ENCODE results near the gene KRT15.

GRCh38 chr17:41503202-41503601, 15.5 kb downstream of the KRT15 start:
- TF ChIP-seq MAX (CRISPR knock-in tag; IDR thresholded peaks at IDR 0.05) (no peak), CTCF (IDR thresholded peaks at IDR 0.05) (no peak), SMAD4 (CRISPR knock-in tag; IDR thresholded peaks at IDR 0.05) (no peak), ELF4 (CRISPR knock-in tag; IDR thresholded peaks at IDR 0.05; ENCODE audit: low read depth) (no peak)

Data from WTC11 (cell line).